GM06990 (cell line): Measurements from ENCODE around the gene ATM.
"Not testable (repeated sequence)": the region's sequence is repeated elsewhere in the genome, so short reads cannot be mapped to it uniquely, and the experiment has no call there.

Experiments
- DNase-seq: peaks from one replicate; pipeline ENCODE4 v3.0.0-alpha.2; 2011; ENCODE audit not compliant: insufficient read length; ENCODE audit errors: extremely low read depth
- H3K27me3 ChIP-seq: replicated peaks from 2 replicates; pipeline ENCODE4 v1.6.0; 2011; ENCODE audit warnings: low read length; ENCODE audit not compliant: control insufficient read depth, insufficient read depth
- H3K36me3 ChIP-seq: 2 replicates; pipeline ENCODE4 v1.5.1; 2011; ENCODE audit warnings: low read length; ENCODE audit not compliant: control insufficient read depth, insufficient read depth
- H3K4me3 ChIP-seq: replicated peaks from 2 replicates; pipeline ENCODE4 v1.5.1; 2011; ENCODE audit warnings: low read depth, mild to moderate bottlenecking, control low read depth, low read length
- CTCF ChIP-seq: IDR thresholded peaks from 2 replicates; pipeline ENCODE4 v1.5.1; 2011; ENCODE audit warnings: low read length, control low read depth, mild to moderate bottlenecking, inconsistent platforms; ENCODE audit not compliant: insufficient read depth, poor library complexity, severe bottlenecking

The ATM gene

GRCh38 chr11:108403052-108403451, 180.2 kb downstream of the ATM start:
- Histone ChIP-seq H3K36me3 (no peaks in the 10 kb centered on the region), H3K4me3 (no peak overlapping the region), H3K27me3 (no peaks in the 10 kb centered on the region)
- no peak for DNase-seq
- TF ChIP-seq CTCF: no peak

GRCh38 chr11:108405706-108406105, 182.8 kb downstream of the ATM start:
- no peaks in the 10 kb centered on the region for H3K36me3 ChIP-seq
- DNase-seq: no peak
- no peak for TF ChIP-seq CTCF
- H3K4me3 ChIP-seq: no peak overlapping the region
- no peaks in the 10 kb centered on the region for H3K27me3 ChIP-seq

- no peak for TF ChIP-seq CTCF
- Histone ChIP-seq H3K27me3 (no peaks in the 10 kb centered on the region), H3K4me3 (no peak overlapping the region), H3K36me3 (no peaks in the 10 kb centered on the region)
- no peak for DNase-seq
Observed at GRCh38 chr11:108414958-108415357, 192.1 kb downstream of the ATM start.

GRCh38 chr11:108417551-108417950, 194.7 kb downstream of the ATM start:
- not testable (repeated sequence) for H3K4me3 ChIP-seq, H3K36me3 ChIP-seq, H3K27me3 ChIP-seq
- DNase-seq: peak; percentile 6
- peak; percentile 55 for TF ChIP-seq CTCF
